C1 segment of cervical spinal cord (tissue), 14 donors: ENCODE results near the gene ATF4.
A peak's percentile ranks its signal among the peaks of the same experiment; 100 is the strongest.

ENCODE experiments used
- DNase-seq, 14 donors: peaks; one replicate each; lab custom pipeline; 2025; lab: John Stamatoyannopoulos, UW

The ATF4 gene

GRCh38 chr22:39528080-39528661, 7.8 kb downstream of the ATF4 start:
- DNase-seq = no peak

GRCh38 chr22:39528681-39529486, 8.5 kb downstream of the ATF4 start:
- peak; percentile 36 to 86 (median 78) for DNase-seq

- no peak for DNase-seq
Measured at GRCh38 chr22:39529487-39529851, 9.1 kb downstream of the ATF4 start.

- no peak for DNase-seq
Measured at GRCh38 chr22:39530116-39530515, 9.8 kb downstream of the ATF4 start.

- DNase-seq = no peak
Measured at GRCh38 chr22:39530692-39531331, 10.4 kb downstream of the ATF4 start.

GRCh38 chr22:39532215-39533073, 12.1 kb downstream of the ATF4 start, which contains the start of gene RPS19BP1:
Gene RPS19BP1, minus strand, starts transcription at chr22:39532748. Its CDS starts 10 bp downstream, at chr22:39532738.
- peak; percentile 79 to 100 (median 97) for DNase-seq

- DNase-seq = no peak
Measured at GRCh38 chr22:39534092-39534506, 13.7 kb downstream of the ATF4 start.

GRCh38 chr22:39534591-39535356, 14.4 kb downstream of the ATF4 start:
- peak in 12 of 14 donors; percentile 11 to 78 (median 56) for DNase-seq

- no peak for DNase-seq
Measured at GRCh38 chr22:39535357-39535725, 15.0 kb downstream of the ATF4 start.

- no peak for DNase-seq
Measured at GRCh38 chr22:39535831-39536449, 15.6 kb downstream of the ATF4 start.

- no peak for DNase-seq
Measured at GRCh38 chr22:39536711-39537110, 16.3 kb downstream of the ATF4 start.

GRCh38 chr22:39537975-39538374, 17.6 kb downstream of the ATF4 start:
- no peak for DNase-seq

GRCh38 chr22:39543095-39543494, 22.7 kb downstream of the ATF4 start:
- no peak for DNase-seq

- peak in 3 of 14 donors; percentile 3 to 11 (median 8) for DNase-seq
Measured at GRCh38 chr22:39545386-39546365, 25.3 kb downstream of the ATF4 start.

GRCh38 chr22:39546889-39547586, 26.7 kb downstream of the ATF4 start:
- DNase-seq = peak in 1 of 14 donors; percentile 87

- no peak for DNase-seq
Measured at GRCh38 chr22:39547587-39547947, 27.2 kb downstream of the ATF4 start.

- no peak for DNase-seq
Measured at GRCh38 chr22:39553429-39553828, 33.1 kb downstream of the ATF4 start.

GRCh38 chr22:39554151-39554550, 33.8 kb downstream of the ATF4 start:
- DNase-seq = no peak
